HG02763 (cell line): ENCODE results near the gene SPPL2A.

Source experiments
- ATAC-seq: cut with Tn5 transposase; IDR thresholded peaks from one replicate; pipeline ENCODE4 v1.9.1; 2021; ENCODE audit warnings: mild to moderate bottlenecking, moderate library complexity; ENCODE audit not compliant: unreplicated experiment

Gene SPPL2A

DNA sequence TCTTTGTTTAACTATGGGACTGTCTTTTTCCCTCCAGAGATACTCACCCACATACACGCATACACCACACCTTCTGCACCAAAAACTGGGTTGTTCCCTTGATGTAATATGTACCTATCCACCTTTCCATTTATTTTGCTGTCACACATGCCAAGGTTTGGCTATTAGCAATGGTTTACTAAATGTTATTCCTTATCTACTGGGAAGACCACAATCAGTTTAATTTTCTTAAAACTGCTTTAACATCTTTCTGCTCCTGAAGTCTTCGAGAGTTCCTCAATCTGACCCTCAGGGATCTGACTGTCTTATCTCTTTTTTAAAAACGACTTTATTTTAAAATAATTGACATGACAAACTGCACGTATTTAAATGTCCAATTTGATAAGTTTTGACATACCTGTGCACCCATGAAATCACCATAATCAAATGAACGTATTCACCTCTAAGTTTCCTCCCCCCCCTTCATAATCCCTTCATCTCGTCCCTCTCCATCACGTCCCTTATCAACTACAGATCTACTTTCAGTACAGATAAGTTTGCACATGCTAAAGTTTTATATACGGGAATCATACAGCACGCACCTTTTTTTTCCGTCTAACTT is 78.1 kb downstream of the SPPL2A start:
- ATAC-seq: no peak

DNA sequence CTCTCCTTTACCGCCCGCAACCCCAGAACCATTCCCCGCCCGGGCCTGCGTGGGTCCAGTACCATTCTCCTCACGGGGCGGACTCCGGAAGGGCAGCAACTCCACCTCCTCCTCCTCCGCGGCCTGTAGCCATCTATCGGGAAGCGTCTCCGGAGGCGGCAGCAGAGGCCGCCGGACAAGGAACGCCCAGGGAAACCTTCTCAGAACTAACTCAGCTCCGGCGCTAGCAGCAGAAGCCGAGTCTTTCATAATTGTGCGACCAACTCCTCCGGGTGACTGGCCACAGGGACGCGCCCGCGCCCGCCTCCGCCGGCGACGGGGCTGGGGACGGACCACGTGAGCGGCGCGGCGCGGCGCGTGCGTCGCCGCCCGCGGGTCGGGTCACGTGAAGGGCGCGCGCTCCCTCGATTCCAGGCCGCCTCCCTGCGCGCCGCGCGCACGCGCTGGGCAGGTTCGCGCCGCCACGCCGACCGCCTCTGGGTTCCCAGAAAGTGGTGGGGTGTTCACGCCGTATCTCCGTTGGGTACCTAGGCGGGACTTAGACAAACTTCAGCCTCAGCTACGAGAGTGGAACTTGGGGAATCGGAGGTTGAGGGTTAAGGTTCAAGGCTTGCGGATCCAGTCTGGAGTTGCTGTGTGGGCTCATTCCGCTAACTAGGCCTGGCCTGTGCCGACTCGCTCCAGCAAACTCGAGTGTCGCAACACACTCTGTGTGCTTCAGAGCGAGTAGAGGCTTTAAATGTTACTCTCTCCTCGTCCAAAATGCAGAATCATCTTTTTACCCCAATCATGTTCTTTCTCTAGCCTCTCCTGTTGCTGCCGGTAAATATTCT is 78.8 kb downstream of the SPPL2A start, which contains the start of gene TRPM7:
TSS of gene TRPM7 (minus strand) at position 329 of the 833 bp plus-strand sequence. CDS start at position 65, 264 bp downstream.
- peak; percentile 87 for ATAC-seq

DNA sequence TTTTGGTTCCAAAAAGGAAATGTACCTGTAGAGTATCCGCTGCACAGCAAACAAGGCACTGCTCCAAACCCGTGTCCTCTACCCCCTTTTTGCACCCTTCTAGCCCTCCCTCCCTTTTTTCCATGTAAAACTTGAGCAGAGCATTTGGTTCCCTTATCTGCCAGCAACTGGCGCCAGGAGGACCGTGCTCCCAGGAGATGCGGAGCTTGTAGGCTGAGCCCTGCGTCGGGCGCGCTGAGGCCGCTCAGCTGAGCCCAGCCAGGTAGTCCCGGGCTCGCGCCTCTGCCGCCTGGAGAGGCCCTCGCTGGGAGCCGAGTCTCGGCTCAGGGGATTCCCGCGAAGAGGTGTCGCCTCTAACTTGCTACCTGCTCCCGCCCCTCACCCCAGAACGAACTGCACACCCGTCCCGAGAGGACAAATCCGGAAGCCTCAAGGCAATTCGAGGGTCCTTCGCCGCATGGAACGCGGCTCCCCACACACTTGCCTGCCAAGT is 79.5 kb downstream of the SPPL2A start:
- peak; percentile 49 for ATAC-seq

- ATAC-seq: no peak
Observed at GRCh38 chr15:50685191-50685975, 80.1 kb downstream of the SPPL2A start.

DNA sequence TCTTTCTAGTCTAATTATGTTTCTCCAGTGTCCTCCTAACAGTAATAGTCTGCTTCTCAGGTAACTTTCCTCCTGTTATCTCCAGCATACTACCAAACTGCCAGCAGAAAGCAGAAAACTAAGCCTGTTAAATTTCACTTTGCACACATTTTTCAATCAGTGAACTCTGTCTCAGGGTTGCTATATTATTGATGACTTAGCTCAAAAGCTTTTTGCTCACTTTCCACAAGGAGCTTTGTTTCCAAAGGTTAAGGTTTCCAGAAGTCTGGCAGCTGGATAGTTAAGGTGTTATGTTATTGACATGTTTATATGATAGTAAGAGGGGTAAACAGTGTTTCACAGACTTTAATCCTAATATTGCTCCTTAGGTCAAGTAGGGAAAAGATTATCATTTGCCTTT is 84.0 kb downstream of the SPPL2A start:
- ATAC-seq: no peak

DNA sequence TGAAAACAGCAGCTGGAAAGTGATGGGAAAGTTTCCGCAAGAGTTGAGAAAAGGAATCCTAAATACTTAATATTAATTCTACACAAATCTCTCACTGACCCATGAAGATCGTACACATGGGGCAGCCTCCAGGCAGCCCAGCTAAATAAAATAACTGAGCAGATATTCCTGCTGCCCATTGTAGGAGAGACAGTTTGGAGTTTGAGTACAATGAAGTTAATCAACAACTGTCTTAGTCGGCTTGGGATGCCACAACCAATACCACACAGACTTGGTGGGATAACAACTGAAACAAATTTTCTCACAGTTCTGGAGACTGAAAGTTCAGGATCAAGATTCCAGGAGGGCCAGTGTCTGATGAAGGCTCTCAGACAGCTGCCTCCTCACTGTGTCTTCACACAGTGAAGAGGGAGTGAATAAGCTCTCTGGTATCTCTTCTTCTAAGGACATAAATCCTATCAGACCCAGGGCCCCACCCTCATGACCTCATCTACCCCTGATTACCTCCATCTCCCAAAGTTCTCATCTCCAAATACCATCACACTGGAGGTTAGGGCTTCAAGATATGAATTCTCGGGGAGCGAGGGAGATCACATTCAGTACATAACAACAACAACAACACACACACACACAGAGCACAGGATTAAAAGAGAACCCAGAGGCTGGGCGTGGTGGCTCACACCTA is 88.6 kb downstream of the SPPL2A start:
- no peak for ATAC-seq

- no peak for ATAC-seq
Observed at GRCh38 chr15:50675535-50676144, 89.9 kb downstream of the SPPL2A start.

- ATAC-seq: no peak
Observed at GRCh38 chr15:50670115-50670514, 95.4 kb downstream of the SPPL2A start.

- ATAC-seq: no peak
Observed at GRCh38 chr15:50669611-50670010, 95.9 kb downstream of the SPPL2A start.

GRCh38 chr15:50665938-50666337 is 99.6 kb downstream of the SPPL2A start:
- no peak for ATAC-seq

- ATAC-seq: no peak
Observed at GRCh38 chr15:50655555-50655954, 110.0 kb downstream of the SPPL2A start.

DNA sequence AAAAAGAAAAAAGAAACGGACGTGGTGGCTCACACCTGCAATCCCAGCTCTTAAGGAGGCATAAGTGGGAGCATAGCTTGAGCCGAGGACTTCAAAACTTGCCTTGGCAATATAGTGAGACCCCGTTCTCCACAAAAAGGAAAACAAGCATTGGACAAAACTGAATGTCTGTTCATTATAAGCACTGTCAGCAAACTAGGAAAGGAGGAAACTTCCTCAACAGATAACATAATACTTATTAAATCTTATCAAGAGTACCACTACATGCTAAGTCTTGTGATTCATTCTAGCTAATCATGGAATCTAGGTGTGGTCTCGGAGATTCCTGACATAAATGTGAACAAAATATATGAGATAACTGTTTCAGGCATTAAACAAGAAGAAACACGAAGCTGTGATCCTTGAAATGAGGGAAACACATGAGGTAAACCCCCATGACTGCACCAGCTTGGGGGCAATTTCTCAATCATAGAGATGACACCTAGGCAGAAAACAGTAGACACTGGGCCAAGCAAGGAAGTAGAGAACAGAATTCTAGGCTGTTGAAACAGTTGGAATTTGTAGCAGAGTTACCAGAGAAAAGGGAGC is 112.3 kb downstream of the SPPL2A start:
- ATAC-seq: no peak

- ATAC-seq: no peak
Observed at GRCh38 chr15:50652671-50653070, 112.8 kb downstream of the SPPL2A start.
